Inflammatory macrophage (primary cell): Measurements from ENCODE around the gene LMAN2.
A peak's percentile ranks its signal among the peaks of the same experiment; 100 is the strongest.

Source experiments
- DNase-seq, 2 donors: peaks; one replicate each; pipeline ENCODE4 v3.0.0-alpha.2; 2020 to 2022

The LMAN2 gene

GRCh38 chr5:177304392-177305119, 46.9 kb downstream of the LMAN2 start:
- DNase-seq, result no peak

DNA sequence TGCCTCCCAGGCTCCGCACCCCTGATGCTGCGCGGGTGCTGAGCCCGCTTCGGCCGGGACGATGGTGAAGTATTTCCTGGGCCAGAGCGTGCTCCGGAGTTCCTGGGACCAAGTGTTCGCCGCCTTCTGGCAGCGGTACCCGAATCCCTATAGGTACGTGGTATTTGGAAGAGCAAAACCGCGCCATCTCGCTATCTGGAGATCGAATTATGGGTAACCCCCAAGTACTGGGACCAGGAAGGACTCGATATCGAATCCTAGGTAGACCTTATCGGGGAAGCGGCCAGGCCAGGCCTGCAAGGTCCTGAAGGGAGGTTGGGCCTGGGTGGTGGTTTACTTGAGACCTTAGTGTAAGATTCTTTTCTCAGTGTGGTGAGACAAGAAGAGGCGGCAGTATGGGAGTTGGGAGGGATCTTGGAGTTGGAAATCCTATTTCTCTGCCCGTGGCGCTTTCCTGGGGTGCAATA, 47.5 kb downstream of the LMAN2 start:
- no peak for DNase-seq

DNA sequence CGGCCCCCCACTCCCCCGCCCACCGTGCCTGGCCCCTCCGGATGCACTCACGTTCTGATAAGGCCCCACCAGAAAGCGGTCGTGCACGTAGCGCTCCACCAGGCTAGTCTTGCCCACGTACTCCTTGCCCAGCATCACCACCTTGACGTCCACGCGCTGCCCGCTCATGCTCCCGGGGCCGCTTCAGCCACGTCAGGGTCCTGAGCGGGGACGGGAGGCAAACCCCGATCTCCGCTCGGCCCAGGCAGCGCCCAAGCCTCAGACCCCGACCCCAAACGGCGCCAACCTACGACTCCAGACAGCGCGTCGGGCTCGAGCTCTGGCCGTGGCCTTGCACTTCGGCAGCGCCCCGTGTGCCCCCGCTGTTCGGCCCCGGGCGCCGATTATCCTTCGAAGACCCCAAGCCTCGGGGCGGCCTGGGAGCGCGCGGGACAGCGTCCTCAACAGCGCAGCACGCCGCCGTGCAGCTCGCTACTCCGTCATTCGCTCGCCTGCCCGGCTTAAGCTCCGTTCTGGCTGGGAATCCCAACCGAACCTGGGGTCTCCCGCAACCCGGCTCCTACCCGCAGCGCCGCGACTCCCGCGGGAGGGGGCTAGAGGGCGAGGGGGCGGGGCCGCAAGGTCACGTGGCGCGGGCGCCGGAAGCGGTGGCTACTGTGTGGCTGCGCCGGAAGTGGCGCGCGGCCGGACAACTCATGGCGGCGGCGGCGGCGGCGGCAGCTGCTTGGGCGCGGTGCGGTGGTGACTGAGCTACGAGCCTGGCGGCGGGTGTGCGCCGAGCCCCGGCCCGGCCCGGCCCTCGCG, 48.1 kb downstream of the LMAN2 start, which contains the start of the genes PRELID1 and RAB24:
Gene PRELID1 (plus strand): TSS at position 679 of the 804 bp plus-strand sequence. CDS start 187 bp downstream, outside the sequence.
Gene RAB24 (minus strand): TSS at position 599 of the 804 bp plus-strand sequence. CDS start 431 bp downstream, at position 168.
- peak; percentile 83 to 90 for DNase-seq

- no peak for DNase-seq
These were observed 48.9 kb downstream of the LMAN2 start for GRCh38 chr5:177302354-177303110.

DNA sequence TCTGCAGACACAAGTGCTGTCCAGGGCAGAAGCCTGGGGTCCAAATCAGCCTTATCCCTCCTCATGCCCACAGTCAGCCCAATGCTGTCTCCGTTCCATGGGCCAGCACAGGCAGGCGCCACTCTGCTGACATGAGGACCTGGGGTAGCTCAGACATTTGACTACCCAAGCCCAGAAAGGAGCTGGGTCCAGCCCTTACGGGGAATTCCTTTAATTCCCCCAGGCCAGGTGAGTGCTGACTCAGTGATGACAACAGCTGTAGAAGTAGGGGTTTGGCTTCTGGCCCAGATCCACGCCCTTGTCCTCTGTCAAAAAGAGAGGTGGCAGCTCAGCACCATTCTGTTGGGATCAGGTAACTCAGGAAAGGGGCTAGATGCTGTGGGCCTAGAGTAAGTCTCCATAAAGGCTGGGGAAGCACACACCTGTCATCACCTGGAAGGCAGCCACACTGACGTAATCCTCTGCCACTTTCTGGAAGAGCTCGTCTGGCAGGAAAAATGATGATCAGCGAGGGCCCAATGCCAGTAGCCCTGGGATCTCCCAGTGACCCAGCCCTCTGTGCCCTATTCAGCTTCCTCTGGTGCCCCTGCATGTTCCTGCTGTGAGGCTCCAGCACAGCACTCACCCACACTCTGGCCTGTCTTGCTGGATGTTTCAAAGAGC, 49.8 kb downstream of the LMAN2 start:
- peak in 1 of 2 donors; percentile 13 for DNase-seq

GRCh38 chr5:177300951-177301350, 50.5 kb downstream of the LMAN2 start:
- DNase-seq, result no peak

GRCh38 chr5:177300236-177300880, 51.1 kb downstream of the LMAN2 start:
- peak; percentile 86 to 91 for DNase-seq

DNA sequence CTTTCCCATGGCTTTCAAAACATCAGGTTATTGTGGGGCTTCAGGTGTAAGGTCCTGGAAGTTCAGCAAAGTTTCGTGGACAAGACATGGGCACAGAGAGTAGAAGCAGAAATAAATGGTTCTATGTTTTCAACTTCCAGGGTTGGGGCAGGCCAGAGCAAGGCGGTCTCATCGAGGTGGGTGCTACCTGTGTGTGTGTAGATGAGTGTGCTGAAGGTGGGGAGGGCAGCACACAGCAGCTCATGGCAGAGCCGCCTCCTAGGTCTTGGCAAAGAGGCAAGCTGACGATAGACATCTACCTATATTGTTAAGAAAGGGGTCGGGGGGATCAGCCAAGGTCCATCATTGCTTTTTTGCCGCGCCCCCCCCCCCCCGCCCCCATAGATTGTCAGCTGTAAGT, 51.8 kb downstream of the LMAN2 start:
- no peak for DNase-seq

DNA sequence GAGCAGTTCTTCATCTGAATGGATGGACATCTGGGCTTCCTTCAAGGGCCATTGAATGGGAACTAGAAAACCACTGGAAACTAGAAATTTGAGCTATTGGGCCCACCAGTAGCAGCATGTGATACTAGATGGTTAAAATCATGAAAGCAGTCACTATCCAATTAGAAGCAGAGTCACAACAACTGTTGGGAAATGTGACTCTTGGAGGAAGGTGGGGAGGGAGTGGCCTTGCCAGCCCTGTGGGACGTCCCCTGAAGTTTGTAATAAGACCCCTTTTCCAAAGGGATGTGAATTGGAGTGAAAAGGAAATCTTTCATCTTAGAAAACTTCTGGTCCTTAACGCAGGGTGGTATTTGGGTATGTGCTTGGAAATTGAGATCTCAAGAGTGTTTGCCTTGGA, 53.5 kb downstream of the LMAN2 start:
- no peak for DNase-seq

- DNase-seq, result no peak
These were observed 54.9 kb downstream of the LMAN2 start for GRCh38 chr5:177296581-177296980.

DNA sequence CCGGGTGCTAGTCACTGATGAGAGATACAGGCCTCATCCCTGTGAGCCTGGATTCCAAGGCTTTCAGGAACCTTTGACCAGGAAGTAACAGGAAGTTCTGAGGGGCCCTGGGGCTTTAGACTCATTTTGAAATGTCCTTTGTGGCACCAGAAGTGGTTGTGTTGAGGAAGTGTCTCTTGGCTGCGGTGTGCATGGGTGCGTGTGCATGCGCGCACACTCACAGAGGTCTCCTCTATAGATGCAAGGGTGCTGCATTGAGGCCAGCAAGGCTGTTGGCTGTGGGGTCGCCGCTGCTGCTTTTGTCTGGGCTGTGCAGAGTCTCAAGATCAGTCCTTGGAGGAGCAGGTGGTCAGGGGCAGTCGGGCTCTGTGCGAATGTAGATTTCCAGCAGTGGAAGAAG, 55.5 kb downstream of the LMAN2 start:
- DNase-seq, result peak; percentile 56 to 61

DNA sequence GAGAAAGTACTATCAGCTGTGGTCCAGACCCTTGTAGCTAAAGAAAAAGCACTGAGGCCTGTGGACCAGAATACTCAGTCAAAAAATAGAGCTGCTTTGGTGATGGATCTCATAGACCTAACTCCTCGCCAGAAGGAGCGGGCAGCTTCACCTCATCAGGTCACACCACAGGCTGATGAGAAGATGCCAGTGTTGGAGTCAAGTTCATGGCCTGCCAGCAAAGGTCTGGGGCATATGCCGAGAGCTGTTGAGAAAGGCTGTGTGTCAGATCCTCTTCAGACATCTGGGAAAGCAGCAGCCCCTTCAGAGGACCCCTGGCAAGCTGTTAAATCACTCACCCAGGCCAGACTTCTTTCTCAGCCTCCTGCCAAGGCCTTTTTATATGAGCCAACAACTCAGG, 56.8 kb downstream of the LMAN2 start:
- DNase-seq, result no peak

- DNase-seq, result no peak
These were observed 57.5 kb downstream of the LMAN2 start for GRCh38 chr5:177293819-177294581.

DNA sequence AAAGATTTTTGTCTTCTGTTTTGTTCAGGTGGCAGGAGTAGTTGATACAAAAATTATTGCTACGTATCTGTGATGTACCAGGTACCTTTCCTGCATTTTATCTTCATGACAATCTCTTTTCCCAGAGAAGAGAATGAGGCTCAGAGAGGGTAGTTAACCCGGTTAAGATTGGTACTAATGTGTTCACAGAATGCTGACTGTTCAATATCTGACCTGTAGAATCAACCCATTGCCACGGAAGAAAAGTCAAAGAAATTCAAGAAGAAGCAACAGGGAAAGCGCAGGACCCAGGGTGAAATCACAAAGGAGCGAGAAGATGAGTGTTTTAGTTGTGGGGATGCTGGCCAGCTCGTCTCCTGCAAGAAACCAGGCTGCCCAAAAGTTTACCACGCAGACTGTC, 59.7 kb downstream of the LMAN2 start:
- no peak for DNase-seq

DNA sequence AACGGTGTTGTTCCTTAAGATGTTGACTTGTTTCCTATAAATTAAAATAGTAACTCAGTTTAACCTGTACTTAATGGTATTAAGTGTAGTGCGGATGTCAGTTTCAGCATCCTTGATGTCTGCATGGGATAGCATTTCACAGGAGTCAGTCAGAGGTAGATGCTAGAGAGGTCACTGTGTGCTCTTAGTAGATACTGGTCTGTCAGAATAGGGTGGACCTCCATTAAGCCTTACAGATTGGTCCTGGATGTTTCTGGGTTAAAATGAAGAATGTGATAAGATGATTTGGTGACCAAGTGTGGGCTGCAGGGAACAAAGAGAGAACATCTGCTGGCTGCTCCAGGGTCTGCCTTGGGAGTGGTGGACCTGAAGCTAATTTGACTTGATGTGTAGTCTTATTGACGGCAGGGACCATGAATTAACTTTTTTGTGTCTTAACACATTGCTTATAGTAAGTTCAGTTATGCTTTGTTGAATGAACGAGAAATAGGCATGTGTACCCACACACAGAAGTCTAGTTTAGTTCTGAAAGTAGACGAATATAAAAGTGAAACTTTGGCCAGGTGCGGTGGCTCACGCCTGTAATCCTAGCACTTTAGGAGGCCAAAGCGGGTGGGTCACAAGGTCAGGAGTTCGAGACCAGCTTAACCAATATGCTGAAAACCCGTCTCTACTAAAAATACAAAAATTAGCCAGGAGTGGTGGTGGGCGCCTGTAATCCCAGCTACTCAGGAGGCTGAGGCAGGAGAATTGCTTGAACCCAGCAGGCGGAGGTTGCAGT, 60.5 kb downstream of the LMAN2 start:
- DNase-seq, result no peak

DNA sequence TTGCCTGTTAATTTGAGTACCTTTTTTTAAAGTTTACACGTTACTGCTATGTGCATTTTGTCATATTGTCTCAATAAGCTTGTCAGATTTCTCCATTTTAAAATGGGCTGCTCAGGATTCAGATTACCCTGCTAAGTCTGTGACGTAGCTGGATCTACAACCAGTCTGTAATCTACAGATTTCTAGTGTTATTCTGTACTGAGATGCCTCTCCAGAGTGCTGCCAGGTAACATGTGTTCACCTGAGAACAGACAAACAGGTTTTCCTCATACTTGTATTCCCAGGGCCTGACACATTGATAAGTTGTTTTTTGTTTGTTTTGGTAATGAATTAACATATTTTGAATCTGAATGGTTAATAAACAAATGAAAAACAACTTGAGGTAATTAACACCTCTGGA, 63.3 kb downstream of the LMAN2 start:
- DNase-seq, result no peak
